Ishikawa (cell line): ENCODE data around the gene CAMK4.

Source experiments
- CEBPB ChIP-seq: IDR thresholded peaks from 2 replicates; pipeline ENCODE4 v1.6.1; 2012
- CREB1 ChIP-seq: IDR thresholded peaks from 2 replicates; pipeline ENCODE4 v1.6.1; 2012; ENCODE audit warnings: low read depth
- EGR1 ChIP-seq: IDR thresholded peaks from 2 replicates; pipeline ENCODE4 v1.6.1; 2012
- EP300 ChIP-seq: IDR thresholded peaks from 2 replicates; pipeline ENCODE4 v1.6.1; 2012; ENCODE audit warnings: borderline replicate concordance
- FOXM1 ChIP-seq: IDR thresholded peaks from 2 replicates; pipeline ENCODE4 v1.6.1; 2012; ENCODE audit warnings: low read depth, borderline replicate concordance
- MAX ChIP-seq: IDR thresholded peaks from 2 replicates; pipeline ENCODE4 v1.6.1; 2012
- NFIC ChIP-seq: IDR thresholded peaks from 2 replicates; pipeline ENCODE4 v1.6.1; 2012
- RAD21 ChIP-seq: IDR thresholded peaks from 2 replicates; pipeline ENCODE4 v1.6.1; 2012; ENCODE audit warnings: low read depth
- TAF1 ChIP-seq: IDR thresholded peaks from 2 replicates; pipeline ENCODE4 v1.6.1; 2012; ENCODE audit warnings: low read depth, mild to moderate bottlenecking
- TCF12 ChIP-seq: IDR thresholded peaks from 2 replicates; pipeline ENCODE4 v1.6.1; 2012; ENCODE audit warnings: low read depth
- TEAD4 ChIP-seq: IDR thresholded peaks from 2 replicates; pipeline ENCODE4 v1.6.1; 2012
- YY1 ChIP-seq: IDR thresholded peaks from 2 replicates; pipeline ENCODE4 v1.6.1; 2012; ENCODE audit warnings: low read depth
- ZBTB7A ChIP-seq: IDR thresholded peaks from 2 replicates; pipeline ENCODE4 v1.6.1; 2012; ENCODE audit warnings: low read depth
- TF ChIP-seq, protein P1 (sequence below): IDR thresholded peaks from 2 replicates; pipeline ENCODE4 v1.6.1; 2012; ENCODE audit warnings: low read depth, mild to moderate bottlenecking
- TF ChIP-seq, protein P2 (sequence below): IDR thresholded peaks from 2 replicates; pipeline ENCODE4 v1.6.1; 2012

Gene CAMK4

DNA sequence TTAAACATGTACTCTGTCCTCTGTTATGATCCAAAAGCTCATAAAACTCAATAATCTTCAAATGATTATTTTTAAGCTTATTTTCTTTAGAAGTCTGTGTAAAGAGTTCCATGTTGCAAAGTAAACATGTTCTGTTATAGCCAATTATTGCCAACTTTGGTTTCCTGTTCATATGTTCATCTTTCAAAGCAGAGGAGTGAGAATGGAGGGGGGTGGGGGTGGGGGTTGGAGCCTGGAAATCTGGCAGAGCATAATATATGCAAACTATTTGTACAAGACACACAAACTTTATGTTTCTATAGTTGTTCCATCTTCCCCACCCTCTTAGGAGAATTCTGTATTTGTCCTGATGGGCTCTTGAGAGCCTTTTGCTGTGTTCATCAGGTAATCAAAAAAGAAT, 153.1 kb downstream of the CAMK4 start:
- TF ChIP-seq, protein P1, sequence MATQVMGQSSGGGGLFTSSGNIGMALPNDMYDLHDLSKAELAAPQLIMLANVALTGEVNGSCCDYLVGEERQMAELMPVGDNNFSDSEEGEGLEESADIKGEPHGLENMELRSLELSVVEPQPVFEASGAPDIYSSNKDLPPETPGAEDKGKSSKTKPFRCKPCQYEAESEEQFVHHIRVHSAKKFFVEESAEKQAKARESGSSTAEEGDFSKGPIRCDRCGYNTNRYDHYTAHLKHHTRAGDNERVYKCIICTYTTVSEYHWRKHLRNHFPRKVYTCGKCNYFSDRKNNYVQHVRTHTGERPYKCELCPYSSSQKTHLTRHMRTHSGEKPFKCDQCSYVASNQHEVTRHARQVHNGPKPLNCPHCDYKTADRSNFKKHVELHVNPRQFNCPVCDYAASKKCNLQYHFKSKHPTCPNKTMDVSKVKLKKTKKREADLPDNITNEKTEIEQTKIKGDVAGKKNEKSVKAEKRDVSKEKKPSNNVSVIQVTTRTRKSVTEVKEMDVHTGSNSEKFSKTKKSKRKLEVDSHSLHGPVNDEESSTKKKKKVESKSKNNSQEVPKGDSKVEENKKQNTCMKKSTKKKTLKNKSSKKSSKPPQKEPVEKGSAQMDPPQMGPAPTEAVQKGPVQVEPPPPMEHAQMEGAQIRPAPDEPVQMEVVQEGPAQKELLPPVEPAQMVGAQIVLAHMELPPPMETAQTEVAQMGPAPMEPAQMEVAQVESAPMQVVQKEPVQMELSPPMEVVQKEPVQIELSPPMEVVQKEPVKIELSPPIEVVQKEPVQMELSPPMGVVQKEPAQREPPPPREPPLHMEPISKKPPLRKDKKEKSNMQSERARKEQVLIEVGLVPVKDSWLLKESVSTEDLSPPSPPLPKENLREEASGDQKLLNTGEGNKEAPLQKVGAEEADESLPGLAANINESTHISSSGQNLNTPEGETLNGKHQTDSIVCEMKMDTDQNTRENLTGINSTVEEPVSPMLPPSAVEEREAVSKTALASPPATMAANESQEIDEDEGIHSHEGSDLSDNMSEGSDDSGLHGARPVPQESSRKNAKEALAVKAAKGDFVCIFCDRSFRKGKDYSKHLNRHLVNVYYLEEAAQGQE: no peak
- TF ChIP-seq YY1: no peak
- no peak for TF ChIP-seq CEBPB
- TF ChIP-seq, protein P2, sequence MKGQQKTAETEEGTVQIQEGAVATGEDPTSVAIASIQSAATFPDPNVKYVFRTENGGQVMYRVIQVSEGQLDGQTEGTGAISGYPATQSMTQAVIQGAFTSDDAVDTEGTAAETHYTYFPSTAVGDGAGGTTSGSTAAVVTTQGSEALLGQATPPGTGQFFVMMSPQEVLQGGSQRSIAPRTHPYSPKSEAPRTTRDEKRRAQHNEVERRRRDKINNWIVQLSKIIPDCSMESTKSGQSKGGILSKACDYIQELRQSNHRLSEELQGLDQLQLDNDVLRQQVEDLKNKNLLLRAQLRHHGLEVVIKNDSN: no peak
- no peak for TF ChIP-seq ZBTB7A
- TF ChIP-seq TCF12: no peak
- no peak for TF ChIP-seq MAX
- no peak for TF ChIP-seq NFIC
- no peak for TF ChIP-seq RAD21
- no peak for TF ChIP-seq CREB1
- no peak for TF ChIP-seq FOXM1
- no peak for TF ChIP-seq EP300
- no peak for TF ChIP-seq EGR1
- TF ChIP-seq TEAD4: no peak
- no peak for TF ChIP-seq TAF1

DNA sequence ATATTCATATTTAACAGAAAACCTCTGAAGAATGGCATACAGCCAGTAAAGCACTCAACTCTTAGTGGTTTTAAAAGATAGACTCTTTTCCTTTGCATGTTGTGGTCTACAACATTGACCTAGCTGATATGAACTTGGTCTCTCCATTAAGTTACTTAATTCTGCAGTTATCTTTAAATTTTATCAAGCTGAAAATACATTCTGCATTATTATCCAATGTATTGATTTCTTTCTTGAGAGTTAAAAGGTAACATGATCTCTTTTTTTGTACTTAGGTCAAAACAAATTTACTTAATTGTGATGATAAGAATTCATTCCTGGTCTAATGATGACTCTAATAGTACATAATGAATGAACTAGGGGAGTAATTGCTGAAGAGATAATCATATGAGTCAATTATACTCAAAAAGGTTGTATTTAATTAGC, 155.2 kb downstream of the CAMK4 start:
- TF ChIP-seq EGR1: no peak

GRCh38 chr5:111383288-111383970, 159.2 kb downstream of the CAMK4 start:
- TF ChIP-seq, protein P2: no peak
- TF ChIP-seq TAF1: no peak
- no peak for TF ChIP-seq MAX
- no peak for TF ChIP-seq CREB1
- TF ChIP-seq EP300: no peak
- TF ChIP-seq RAD21: no peak
- TF ChIP-seq FOXM1: no peak

- TF ChIP-seq, protein P1: peak; percentile 38; the same call in 1 of the 2 replicates
- TF ChIP-seq TAF1: no peak
These were observed 160.0 kb downstream of the CAMK4 start for GRCh38 chr5:111384220-111384619.

GRCh38 chr5:111385051-111385450, 160.9 kb downstream of the CAMK4 start:
- no peak for TF ChIP-seq YY1
- no peak for TF ChIP-seq EGR1
- TF ChIP-seq ZBTB7A: no peak

GRCh38 chr5:111385970-111386831, 162.0 kb downstream of the CAMK4 start:
- TF ChIP-seq, protein P1: no peak
- no peak for TF ChIP-seq TEAD4
- no peak for TF ChIP-seq MAX
- TF ChIP-seq EP300: no peak
- no peak for TF ChIP-seq TAF1
- TF ChIP-seq CEBPB: no peak
